Cerebellar cortex (tissue), 1 donor: Measurements from ENCODE around the gene RUFY1.
"Not testable (repeated sequence)": the region's sequence is repeated elsewhere in the genome, so short reads cannot be mapped to it uniquely, and the experiment has no call there.

Source experiments
- DNase-seq: peaks from one replicate; pipeline ENCODE4 v3.0.0-alpha.2; 2015; ENCODE audit warnings: low spot score

The RUFY1 gene

DNA sequence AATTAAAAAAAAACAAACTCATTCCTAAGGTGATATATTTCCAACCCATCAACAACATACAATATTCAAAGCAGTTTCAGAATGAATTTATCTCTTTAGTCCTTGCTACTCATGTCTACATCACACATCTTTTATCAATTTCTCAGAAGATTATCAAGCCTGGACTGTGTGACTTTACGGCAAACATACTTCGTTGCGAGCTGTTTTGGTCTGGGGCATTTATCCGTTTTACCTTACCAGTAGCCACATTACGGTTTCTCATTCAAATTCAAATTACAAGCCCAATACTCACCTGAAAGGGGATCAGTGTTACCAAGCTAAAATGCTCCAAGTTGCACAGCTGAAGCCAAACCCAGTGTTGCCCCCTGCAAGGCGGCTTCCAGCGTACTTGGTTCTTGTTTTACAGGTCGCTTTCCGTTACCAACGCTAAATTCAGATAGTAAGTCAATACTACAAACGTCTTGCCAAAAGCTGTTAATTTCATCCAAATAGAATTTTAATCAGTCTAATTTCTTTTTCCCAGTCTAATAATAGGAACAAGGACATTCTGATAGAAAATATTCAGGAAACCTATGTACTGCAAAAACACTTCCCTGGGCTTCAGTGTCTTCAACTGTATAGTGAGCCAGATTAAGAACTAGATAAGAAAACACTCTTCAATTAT, 71.3 kb downstream of the RUFY1 start:
- DNase-seq = no peak

DNA sequence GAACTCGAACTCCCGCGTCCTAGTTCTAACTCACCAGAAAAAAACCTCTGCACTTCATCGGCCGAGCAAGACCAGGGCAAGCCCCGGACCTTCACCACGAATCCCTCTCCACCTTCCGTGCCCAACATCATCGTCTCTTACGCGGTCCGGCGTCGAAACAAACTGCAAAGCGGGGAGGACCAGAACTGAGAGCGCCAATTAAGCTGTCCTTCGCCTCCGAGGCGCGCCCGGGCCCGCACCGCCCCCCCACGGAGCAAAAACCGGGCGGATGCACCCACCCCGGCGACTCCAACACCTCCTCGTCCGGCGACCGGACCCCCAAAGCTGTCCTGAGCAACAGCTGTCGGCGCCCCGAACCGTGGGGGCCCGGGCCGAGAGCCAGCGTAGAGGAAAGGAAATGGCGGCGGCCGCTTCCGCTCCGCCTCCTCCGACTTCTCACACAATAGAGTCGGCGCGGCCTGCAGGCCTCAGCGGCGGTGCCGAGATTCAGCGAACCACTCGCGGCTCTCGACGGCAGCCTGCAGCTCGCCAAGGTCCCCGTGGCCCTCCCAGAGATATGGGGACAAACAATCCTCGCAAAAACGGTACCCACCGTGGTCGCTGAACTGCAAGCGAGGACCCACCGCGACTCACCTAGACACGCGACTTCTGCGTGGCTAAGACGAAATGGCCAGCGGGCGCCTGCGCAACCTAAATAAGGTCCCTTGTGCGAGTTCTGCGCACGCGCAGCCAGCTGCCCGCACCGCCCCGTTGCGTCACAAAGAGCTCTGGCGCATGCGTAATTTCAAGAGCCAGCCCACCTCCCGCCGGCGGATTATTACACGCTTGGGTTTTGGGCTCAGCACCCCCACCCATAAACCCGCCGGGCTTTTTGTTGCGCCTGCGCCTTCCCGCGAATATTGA, 72.9 kb downstream of the RUFY1 start, which contains the start of gene HNRNPH1:
TSS of gene HNRNPH1 (minus strand) at position 669 of the 903 bp plus-strand sequence. CDS start at position 131, 538 bp downstream.
- DNase-seq = peak; percentile 99

DNA sequence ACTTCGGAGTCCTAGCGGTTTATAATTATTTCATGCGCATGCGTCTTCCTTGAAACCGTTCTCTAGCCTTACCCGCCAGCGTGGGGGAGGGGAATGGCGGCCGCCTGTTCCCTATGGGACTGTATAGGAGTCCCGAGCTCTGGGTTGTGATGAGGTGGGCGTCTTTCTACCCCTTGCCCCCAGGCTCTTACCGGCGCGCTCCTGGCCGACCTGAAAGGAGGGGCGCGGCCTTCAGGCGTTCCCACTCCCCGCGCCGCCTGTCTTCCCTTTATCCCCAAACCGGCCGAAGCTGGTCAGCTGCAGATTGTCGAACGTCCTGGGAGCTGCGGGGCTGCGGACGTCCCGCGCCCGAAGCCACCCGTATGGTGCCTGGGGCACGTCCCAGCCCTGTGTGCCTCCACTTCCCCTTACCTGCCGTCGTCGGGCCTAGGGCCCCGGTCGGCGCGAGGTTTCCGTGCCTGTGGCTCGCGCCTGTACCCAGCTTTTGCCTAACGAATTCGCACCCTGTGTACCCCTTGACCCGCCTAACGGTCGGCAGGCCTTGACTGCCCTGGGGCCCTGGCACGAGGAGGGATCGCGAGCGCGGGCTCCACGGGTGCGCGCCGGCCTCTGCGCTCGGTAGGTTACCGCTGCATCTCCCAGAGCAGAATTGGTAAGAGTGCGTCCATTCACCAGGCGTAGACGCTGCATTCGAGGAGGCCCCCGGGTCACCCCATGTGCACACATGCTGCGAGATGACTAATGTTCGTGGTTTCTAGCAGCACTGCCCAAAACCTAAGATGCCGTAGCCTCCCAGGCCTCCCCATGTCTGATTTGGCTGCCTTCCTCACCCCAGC, 73.8 kb downstream of the RUFY1 start:
- DNase-seq = no peak

DNA sequence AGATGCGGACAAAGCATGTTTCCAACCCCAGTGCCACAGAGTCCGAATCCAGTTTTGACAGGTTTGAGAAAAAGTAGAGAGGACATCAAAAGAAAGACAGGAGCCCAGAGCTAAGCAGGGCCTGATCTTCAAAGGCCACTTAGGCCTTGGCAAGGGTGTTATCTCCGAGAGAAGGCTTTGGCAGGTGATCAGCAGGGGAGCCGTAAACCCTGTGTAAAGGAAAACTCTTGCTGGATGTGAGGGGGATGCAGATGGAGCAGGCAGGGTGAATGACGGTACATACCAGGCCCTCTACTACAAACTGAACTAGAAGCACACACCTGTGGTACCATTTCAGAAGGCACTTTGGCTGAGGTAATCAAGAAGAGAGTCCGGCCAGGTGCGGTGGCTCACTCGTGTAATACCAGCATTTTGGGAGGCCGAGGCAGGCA, 74.5 kb downstream of the RUFY1 start:
- no peak for DNase-seq

DNA sequence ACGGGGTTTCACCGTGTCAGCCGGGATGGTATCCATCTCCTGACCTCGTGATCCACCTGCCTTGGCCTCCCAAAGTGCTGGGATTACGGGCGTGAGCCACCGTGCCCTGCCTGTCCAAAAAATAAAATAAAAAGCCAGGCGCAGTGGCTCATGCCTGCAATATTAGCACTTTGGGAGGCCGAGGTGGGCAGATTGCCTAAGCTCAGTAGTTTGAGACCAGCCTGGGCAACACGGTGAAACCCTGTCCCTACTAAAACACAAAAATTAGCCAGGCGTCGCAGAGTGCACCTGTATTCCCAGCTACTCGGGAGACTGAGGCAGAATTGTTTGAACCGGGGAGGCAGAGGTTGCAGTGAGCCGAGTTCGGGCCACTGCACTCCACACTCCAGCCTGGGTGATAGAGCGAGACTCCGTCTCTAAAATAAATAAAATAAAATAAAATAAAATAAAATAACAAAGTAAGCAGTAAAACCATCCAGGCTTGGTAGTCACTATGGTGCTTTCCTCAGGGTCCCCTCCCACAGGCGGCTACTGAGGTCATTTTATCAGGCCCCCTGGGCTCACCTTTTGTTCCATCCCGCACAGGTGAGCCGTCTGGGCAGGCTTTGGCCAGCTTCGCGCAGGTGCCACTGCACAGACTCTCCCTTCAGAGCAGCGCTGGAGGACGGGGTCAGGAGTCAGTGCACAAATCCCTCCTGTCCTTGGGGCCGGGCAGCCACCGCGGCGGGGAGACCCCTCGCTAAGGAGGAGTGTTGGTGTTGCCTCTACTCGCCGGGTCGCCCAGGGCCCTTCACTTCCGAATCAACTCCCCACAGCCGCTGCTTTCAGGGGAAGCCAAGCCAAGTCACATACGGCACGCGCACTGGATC, 83.4 kb downstream of the RUFY1 start:
- not testable (repeated sequence) for DNase-seq

DNA sequence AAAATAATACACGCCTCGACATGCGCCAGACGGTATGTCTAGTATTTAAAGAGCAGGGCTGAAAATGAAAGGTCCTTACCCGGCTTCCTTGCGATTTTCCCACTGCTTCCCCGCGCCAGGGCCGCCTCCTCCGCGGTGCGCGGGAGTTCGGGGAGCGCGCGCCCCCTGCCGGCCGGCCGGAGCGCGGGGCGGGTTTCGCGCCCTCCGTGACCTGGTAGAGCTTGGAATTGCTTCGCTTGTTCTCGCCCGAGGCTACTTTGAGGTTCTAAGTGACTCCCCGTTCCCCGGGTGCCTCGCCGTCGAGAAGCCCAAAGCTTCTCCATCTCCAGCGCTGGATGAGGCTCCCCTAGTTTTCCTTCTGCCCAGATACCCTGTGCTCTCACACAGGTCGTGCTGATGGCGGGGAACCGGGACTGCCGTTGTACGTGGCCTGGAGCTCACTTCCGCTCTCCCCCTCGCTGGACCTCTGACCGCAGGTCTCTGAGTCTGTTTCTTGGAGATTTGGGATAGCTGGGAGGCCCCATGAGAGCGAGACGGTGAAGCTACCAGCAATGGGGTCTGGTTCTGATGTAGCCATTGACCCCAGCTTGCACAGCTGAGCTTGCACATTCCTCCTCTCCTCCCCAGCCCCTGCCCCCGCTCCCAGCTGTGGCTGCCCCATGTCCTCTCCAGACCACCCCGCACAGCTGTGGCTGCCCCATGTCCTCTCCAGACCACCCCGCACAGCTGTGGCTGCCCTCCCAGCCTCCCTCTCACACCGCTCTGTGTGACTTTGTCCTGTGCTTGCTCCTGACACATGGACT, 84.2 kb downstream of the RUFY1 start:
- DNase-seq = not testable (repeated sequence)

DNA sequence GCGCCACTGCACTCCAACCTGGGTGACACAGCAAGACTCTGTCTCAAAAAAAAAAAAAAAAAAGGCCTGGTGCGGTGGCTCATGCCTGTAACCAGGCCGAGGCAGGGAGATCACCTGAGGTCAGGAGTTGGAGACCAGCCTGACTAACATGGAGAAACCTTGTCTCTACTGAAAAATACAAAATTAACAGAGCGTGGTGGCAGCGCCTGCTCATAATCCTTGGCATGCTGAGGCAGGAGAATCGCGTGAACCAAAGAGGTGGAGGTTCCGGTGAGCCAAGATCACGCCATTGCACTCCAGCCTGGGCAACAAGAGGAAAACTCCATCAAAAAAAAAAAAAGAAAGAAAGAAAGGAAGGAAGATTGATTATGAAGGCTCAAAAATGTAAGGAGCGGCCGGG, 88.9 kb downstream of the RUFY1 start:
- DNase-seq = not testable (repeated sequence)

DNA sequence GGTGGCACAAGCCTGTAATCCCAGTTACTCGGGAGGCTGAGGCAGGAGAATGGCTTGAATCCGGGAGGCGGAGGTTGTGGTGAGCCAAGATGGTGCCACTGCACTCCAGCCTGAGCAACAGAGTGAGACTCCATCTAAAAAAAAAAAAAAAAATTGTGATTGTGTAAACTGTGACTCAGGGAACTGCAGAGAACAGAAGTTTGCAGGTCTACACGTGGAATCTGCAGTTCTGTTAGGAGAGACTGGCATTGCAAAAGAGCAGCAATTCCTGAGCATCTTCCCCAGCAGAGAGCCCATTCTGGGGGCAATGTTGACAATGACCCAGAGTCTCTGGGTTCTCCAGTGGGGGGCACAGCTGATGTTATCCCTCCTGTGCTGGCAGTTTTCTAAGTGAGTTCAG, 91.4 kb downstream of the RUFY1 start:
- DNase-seq = not testable (repeated sequence)

DNA sequence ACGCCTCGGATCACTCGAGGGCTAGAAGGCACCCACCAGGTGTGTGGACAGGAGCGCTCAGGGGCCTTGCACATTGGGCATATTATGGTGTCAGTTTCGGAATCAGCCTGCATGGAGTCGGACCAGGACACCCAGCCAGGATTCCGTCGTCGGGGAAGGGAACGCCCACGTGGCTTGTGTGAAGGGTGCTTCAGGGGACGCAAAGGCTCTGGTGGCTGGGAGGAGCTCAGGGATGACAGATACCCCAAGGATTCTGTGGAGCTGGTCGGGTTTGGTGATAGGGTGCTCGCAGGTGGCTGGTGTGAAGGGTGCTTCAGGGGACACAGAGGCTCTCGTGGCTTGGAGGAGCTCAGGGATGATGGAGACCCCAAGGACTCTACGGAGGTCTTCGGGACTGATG, 92.3 kb downstream of the RUFY1 start:
- DNase-seq = not testable (repeated sequence)

DNA sequence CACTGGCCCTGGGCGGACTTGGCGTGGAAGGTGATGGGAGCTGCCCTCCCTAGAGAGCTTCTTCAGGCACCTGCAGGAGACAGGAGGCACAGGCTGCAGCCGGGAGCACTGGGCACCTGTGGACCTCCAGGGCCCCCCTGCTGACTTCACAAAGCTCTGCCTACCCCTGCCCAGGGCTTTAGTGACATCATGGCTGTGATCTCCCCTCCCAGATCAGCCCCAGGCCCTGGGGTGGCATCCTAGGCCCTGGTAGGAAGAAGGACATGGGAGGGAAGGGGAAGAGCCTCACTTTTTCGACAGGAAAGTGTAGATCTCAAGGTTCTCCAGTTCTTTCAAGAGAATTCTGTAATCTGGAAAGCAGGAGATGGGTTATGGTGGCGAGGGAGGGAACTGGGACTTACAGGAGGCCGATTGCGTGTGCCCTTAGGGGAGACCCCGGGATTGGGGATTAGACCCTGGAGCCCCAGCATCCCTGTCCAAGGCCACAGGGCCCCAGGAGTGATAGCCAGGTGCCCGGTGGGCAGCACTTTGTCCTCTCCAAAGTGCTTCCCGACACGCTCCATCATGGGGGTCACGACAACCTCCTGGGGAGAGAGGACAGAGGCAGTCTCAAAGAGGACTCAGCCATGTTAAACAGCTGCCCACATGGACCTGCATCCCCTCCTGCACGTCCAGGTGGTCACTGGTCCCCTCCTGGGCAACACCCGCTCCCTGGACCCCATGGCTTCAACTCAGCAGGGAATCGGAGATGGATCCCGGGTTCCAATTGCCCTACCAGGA, 93.0 kb downstream of the RUFY1 start:
- not testable (repeated sequence) for DNase-seq

DNA sequence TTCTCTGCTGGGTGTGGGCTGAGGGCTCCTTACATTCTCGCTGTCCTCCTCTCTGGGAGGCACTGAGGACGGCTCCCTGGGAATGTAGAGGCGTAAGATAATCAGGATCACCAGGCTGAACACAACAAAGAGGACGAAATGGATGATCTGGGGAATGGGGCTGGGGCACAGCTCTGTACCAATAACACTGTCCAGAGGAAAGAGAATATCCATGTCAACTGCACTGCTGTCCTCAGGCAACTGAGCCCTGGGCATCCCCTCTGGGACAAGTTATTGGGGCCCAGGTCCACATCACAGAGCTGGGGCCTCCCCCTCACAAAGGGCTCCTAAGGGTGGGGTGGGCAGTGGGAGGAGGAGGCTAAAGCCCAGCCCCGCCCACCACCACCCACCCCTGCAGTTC, 94.4 kb downstream of the RUFY1 start:
- not testable (repeated sequence) for DNase-seq

DNA sequence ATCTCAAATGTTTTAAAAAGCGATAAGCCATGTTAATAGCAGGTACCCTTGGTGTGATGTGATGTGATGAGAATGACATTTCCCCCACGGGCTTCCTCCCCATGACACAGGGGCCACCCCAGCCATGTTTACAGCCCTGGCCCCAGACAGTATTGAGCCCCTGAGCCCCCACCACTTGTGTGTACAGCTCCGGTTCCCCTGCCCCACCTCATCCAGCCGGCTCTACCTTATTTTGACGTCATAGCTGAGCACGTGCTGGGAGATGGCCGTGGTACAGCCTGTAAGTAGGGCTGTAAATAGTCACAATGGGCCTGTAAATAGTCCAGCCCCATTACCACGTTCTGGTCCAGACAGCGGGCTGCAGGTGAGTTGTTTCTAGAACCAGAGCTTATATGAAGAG, 98.1 kb downstream of the RUFY1 start:
- DNase-seq = no peak

DNA sequence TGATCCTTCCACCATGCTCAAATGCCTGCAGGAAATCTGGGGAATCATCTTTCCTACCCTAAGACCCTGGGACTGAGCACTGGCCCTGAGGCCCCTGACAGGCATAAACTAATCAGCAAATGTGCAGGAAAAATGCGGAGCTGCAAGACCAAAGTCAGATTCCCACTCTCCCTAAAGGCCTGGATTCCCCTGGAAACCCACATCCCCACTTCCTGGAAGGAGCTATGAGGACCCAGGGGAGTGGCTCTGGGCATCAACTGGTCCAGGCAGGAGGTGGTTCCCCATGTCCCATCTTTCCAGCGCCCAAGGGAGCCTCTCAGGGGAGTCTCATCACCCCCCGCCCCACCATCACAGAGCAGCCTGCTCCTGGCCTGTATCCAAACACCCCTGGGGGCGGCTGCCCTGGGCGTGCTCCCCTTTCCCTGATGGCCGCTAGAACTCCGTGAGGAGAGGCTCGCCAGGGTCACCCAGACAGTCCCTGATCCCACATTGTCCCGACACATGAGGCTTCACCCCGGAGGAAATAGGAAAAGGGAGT, 98.9 kb downstream of the RUFY1 start:
- DNase-seq = not testable (repeated sequence)

DNA sequence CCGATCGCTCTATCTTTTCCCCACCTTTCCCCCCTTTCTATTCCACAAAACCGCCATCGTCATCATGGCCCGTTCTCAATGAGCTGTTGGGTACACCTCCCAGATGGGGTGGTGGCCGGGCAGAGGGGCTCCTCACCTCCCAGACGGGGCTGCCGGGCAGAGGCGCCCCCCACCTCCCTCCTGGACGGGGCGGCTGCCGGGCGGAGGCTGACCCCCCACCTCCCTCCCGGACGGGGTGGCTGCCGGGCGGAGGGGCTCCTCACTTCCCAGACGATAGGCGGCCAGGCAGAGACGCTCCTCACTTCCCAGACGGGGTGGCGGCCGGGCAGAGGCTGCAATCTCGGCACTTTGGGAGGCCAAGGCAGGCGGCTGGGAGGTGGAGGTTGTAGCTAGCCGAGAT, 99.9 kb downstream of the RUFY1 start:
- DNase-seq = not testable (repeated sequence)

DNA sequence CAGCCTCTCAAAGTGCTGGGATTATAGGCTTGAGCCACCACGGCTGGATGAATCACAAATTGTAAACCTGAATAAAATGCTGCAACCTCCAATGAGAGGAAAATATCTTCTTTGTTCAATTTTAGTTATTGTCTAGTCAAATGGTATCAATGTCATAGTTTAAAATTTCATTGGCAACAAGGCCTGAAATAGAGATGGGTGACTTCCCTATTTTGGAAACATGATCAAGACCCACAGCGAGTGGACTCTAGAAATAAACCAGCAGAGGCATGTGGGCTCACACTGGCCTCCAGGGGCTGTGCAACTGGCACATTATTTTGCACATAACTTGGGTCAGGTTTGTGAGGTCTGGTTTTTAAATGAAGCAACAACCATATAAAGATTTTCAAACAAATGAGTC, 102.8 kb downstream of the RUFY1 start:
- not testable (repeated sequence) for DNase-seq

DNA sequence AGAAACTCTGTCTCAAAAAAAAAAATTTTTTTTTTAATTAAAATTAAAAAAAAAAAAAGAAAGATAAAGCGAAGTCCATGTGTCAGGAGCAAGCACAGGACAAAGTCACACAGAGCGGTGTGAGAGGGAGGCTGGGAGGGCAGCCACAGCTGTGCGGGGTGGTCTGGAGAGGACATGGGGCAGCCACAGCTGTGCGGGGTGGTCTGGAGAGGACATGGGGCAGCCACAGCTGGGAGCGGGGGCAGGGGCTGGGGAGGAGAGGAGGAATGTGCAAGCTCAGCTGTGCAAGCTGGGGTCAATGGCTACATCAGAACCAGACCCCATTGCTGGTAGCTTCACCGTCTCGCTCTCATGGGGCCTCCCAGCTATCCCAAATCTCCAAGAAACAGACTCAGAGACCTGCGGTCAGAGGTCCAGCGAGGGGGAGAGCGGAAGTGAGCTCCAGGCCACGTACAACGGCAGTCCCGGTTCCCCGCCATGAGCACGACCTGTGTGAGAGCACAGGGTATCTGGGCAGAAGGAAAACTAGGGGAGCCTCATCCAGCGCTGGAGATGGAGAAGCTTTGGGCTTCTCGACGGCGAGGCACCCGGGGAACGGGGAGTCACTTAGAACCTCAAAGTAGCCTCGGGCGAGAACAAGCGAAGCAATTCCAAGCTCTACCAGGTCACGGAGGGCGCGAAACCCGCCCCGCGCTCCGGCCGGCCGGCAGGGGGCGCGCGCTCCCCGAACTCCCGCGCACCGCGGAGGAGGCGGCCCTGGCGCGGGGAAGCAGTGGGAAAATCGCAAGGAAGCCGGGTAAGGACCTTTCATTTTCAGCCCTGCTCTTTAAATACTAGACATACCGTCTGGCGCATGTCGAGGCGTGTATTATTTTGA, 107.2 kb downstream of the RUFY1 start:
- DNase-seq = not testable (repeated sequence)

DNA sequence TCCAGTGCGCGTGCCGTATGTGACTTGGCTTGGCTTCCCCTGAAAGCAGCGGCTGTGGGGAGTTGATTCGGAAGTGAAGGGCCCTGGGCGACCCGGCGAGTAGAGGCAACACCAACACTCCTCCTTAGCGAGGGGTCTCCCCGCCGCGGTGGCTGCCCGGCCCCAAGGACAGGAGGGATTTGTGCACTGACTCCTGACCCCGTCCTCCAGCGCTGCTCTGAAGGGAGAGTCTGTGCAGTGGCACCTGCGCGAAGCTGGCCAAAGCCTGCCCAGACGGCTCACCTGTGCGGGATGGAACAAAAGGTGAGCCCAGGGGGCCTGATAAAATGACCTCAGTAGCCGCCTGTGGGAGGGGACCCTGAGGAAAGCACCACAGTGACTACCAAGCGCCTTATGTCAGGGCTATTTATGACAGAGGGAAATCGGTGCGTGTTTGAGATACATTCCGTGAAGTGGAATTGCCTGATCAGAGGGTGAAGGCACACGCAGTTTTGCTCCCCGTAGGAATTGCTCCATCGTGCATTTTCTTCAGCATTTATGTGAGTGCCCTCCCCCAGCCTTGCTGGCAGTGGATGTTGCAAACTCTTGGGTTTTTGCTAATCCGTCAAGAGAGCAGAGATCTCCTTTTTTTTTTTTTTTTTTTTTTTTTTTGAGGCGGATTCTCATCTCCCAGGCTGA, 108.0 kb downstream of the RUFY1 start:
- peak; percentile 25 for DNase-seq
